ENCODE data around the gene C16orf87. TPM values are rescaled to one million over a fixed set of nuclear protein-coding genes. Genes with fewer than 3 reads are reported as not detected.

The C16orf87 gene
- polyA plus RNA-seq, 3 donors, result 6.1 to 9.7 (median 7.6) TPM

GRCh38 chr16:46777804-46778203, 53.2 kb downstream of the C16orf87 start:
- H3K9me3 ChIP-seq (replicated peaks in 1 of 2; ENCODE audit: control insufficient read depth in 1 of 2, insufficient read depth in 1 of 2, low read length in 2 of 2), result peaks cover 0 to 11% of the 10 kb centered on the region in 2 donors
- H3K4me3 Mint-ChIP-seq, result no peak overlapping the region
- H3K79me2 ChIP-seq (ENCODE audit: insufficient read depth, low read length), result no peaks in the 10 kb centered on the region
- WGBS (ENCODE audit: insufficient coverage), result 93% methylated on average over 9 of the region's 12 CpGs
- no peaks in the 10 kb centered on the region for H3K27me3 ChIP-seq (ENCODE audit: control insufficient read depth in 2 of 2, insufficient read depth in 2 of 2, low read length in 2 of 2)
- intact Hi-C loops (cut with micrococcal nuclease), result no loop called here
- H3K4me1 Mint-ChIP-seq, result peaks cover 17% of the 10 kb centered on the region
- TF ChIP-seq, protein P1, sequence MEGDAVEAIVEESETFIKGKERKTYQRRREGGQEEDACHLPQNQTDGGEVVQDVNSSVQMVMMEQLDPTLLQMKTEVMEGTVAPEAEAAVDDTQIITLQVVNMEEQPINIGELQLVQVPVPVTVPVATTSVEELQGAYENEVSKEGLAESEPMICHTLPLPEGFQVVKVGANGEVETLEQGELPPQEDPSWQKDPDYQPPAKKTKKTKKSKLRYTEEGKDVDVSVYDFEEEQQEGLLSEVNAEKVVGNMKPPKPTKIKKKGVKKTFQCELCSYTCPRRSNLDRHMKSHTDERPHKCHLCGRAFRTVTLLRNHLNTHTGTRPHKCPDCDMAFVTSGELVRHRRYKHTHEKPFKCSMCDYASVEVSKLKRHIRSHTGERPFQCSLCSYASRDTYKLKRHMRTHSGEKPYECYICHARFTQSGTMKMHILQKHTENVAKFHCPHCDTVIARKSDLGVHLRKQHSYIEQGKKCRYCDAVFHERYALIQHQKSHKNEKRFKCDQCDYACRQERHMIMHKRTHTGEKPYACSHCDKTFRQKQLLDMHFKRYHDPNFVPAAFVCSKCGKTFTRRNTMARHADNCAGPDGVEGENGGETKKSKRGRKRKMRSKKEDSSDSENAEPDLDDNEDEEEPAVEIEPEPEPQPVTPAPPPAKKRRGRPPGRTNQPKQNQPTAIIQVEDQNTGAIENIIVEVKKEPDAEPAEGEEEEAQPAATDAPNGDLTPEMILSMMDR (IDR thresholded peaks at IDR 0.05), result no peak
- H3K27ac Mint-ChIP-seq, result no peak overlapping the region
- H3K9me3 Mint-ChIP-seq, result peaks cover 4 to 25% (median 8%) of the 10 kb centered on the region in 7 donors
- no peaks in the 10 kb centered on the region for H3K36me3 ChIP-seq (replicated peaks in 1 of 2; ENCODE audit: control insufficient read depth in 1 of 2, insufficient read depth in 2 of 2, low read length in 2 of 2)
- no peak overlapping the region for H3K4me3 ChIP-seq (replicated peaks in 1 of 3; ENCODE audit: low read depth in 2 of 3, low read length in 3 of 3)
- no peak overlapping the region for H3K9ac ChIP-seq (ENCODE audit: insufficient read depth, low read length, poor library complexity, severe bottlenecking)
- H3K4me1 ChIP-seq (ENCODE audit: control insufficient read depth in 1 of 2, insufficient read depth in 2 of 2, low read length in 2 of 2), result peaks cover 8 to 13% of the 10 kb centered on the region in 2 donors
- H3K36me3 Mint-ChIP-seq, result no peaks in the 10 kb centered on the region
- H3K27ac ChIP-seq (ENCODE audit: low read depth in 1 of 2, low read length in 2 of 2), result no peak overlapping the region
- no peak overlapping the region for H3K4me2 ChIP-seq (replicated peaks; ENCODE audit: extremely low read depth, low read length, poor library complexity, severe bottlenecking)
- peaks cover 1 to 2% (median 1%) of the 10 kb centered on the region in 3 donors for H3K27me3 Mint-ChIP-seq (ENCODE audit: low read depth in 3 of 3)
- no peaks in the 10 kb centered on the region for H4K20me1 ChIP-seq (ENCODE audit: insufficient read depth, low read length)
- H2AFZ ChIP-seq (ENCODE audit: insufficient read depth, low read depth, low read length, poor library complexity, severe bottlenecking), result no peak overlapping the region
- DNase-seq, result no peak

- WGBS (ENCODE audit: insufficient coverage), result 95% methylated on average over 2 of the region's 4 CpGs
- H4K20me1 ChIP-seq (ENCODE audit: insufficient read depth, low read length), result no peaks in the 10 kb centered on the region
- peaks cover 4 to 26% (median 8%) of the 10 kb centered on the region in 7 donors for H3K9me3 Mint-ChIP-seq
- no peaks in the 10 kb centered on the region for H3K36me3 Mint-ChIP-seq
- no peak overlapping the region for H3K4me3 ChIP-seq (replicated peaks in 1 of 3; ENCODE audit: low read depth in 2 of 3, low read length in 3 of 3)
- H3K79me2 ChIP-seq (ENCODE audit: insufficient read depth, low read length), result no peaks in the 10 kb centered on the region
- no peak for DNase-seq
- intact Hi-C loops (cut with micrococcal nuclease), result no loop called here
- H3K9ac ChIP-seq (ENCODE audit: insufficient read depth, low read length, poor library complexity, severe bottlenecking), result no peak overlapping the region
- no peaks in the 10 kb centered on the region for H3K27me3 ChIP-seq (ENCODE audit: control insufficient read depth in 2 of 2, insufficient read depth in 2 of 2, low read length in 2 of 2)
- no peak overlapping the region for H3K4me2 ChIP-seq (replicated peaks; ENCODE audit: extremely low read depth, low read length, poor library complexity, severe bottlenecking)
- TF ChIP-seq, protein P1 (IDR thresholded peaks at IDR 0.05), result no peak
- peaks cover under 1 to 2% (median 1%) of the 10 kb centered on the region in 3 donors for H3K27me3 Mint-ChIP-seq (ENCODE audit: low read depth in 3 of 3)
- no peak overlapping the region for H2AFZ ChIP-seq (ENCODE audit: insufficient read depth, low read depth, low read length, poor library complexity, severe bottlenecking)
- H3K27ac ChIP-seq (ENCODE audit: low read depth in 1 of 2, low read length in 2 of 2), result no peak overlapping the region
- peaks cover 0 to 11% of the 10 kb centered on the region in 2 donors for H3K9me3 ChIP-seq (replicated peaks in 1 of 2; ENCODE audit: control insufficient read depth in 1 of 2, insufficient read depth in 1 of 2, low read length in 2 of 2)
- H3K27ac Mint-ChIP-seq, result peak overlapping the region in 1 of 7 donors; percentile 71
- peaks cover 8 to 13% of the 10 kb centered on the region in 2 donors for H3K4me1 ChIP-seq (ENCODE audit: control insufficient read depth in 1 of 2, insufficient read depth in 2 of 2, low read length in 2 of 2)
- no peak overlapping the region for H3K4me3 Mint-ChIP-seq
- H3K4me1 Mint-ChIP-seq, result peaks cover 20% of the 10 kb centered on the region
- H3K36me3 ChIP-seq (replicated peaks in 1 of 2; ENCODE audit: control insufficient read depth in 1 of 2, insufficient read depth in 2 of 2, low read length in 2 of 2), result no peaks in the 10 kb centered on the region
Measured at GRCh38 chr16:46775214-46775613, 55.8 kb downstream of the C16orf87 start.
